GM19239 (cell line): ENCODE results near the gene TTLL3.
"Not testable (repeated sequence)": the region's sequence is repeated elsewhere in the genome, so short reads cannot be mapped to it uniquely, and the experiment has no call there.

ENCODE experiments used
- DNase-seq: peaks from one replicate; pipeline ENCODE4 v3.0.0; 2011; ENCODE audit warnings: low spot score; ENCODE audit not compliant: insufficient read length
- FAIRE-seq: peaks from 2 replicates; lab custom pipeline; 2011; peaks lifted over from hg19 to GRCh38; lab: Jason Lieb, UNC

Gene TTLL3

GRCh38 chr3:9809615-9810432 lies at the start of gene TTLL3:
Gene TTLL3 (plus strand): TSS chr3:9810262. CDS start chr3:9810662, 400 bp downstream.
- DNase-seq = peak; percentile 59
- peak; percentile 66 for FAIRE-seq

- no peak for DNase-seq
- FAIRE-seq = no peak
These were observed 49.1 kb upstream of the TTLL3 start for GRCh38 chr3:9760779-9761505.

- no peak for FAIRE-seq
- no peak for DNase-seq
These were observed 48.1 kb upstream of the TTLL3 start for GRCh38 chr3:9761919-9762318.

- DNase-seq (no peak), FAIRE-seq (no peak)
These were observed 47.2 kb upstream of the TTLL3 start for GRCh38 chr3:9762871-9763270.

- FAIRE-seq (no peak), DNase-seq (no peak)
These were observed 44.2 kb upstream of the TTLL3 start for GRCh38 chr3:9765865-9766264.

- FAIRE-seq (no peak), DNase-seq (no peak)
These were observed 42.6 kb upstream of the TTLL3 start for GRCh38 chr3:9767418-9767817.

- no peak for DNase-seq
- FAIRE-seq = no peak
These were observed 41.8 kb upstream of the TTLL3 start for GRCh38 chr3:9768141-9768775.

GRCh38 chr3:9769012-9769411 lies 41.0 kb upstream of the TTLL3 start:
- DNase-seq (no peak), FAIRE-seq (no peak)

- DNase-seq = peak; percentile 59
- FAIRE-seq = no peak
These were observed 40.4 kb upstream of the TTLL3 start, which contains the start of gene CAMK1 for GRCh38 chr3:9769426-9770275. Gene CAMK1 (minus strand): TSS chr3:9769947. CDS start chr3:9767749, 2,198 bp downstream.

- DNase-seq (no peak), FAIRE-seq (no peak)
These were observed 39.7 kb upstream of the TTLL3 start for GRCh38 chr3:9770276-9770812.

- not testable (repeated sequence) for DNase-seq, FAIRE-seq
These were observed 39.1 kb upstream of the TTLL3 start for GRCh38 chr3:9771007-9771406.

- no peak for DNase-seq
- FAIRE-seq = no peak
These were observed 33.0 kb upstream of the TTLL3 start for GRCh38 chr3:9776896-9777693.

GRCh38 chr3:9777694-9778021 lies 32.4 kb upstream of the TTLL3 start:
- FAIRE-seq = no peak
- no peak for DNase-seq

- FAIRE-seq (no peak), DNase-seq (no peak)
These were observed 31.7 kb upstream of the TTLL3 start for GRCh38 chr3:9778143-9779074.

GRCh38 chr3:9779075-9779593 lies 30.9 kb upstream of the TTLL3 start:
- no peak for DNase-seq
- no peak for FAIRE-seq

GRCh38 chr3:9779721-9780457 lies 30.2 kb upstream of the TTLL3 start:
- DNase-seq (no peak), FAIRE-seq (peak; percentile 60)

- FAIRE-seq (no peak), DNase-seq (no peak)
These were observed 29.6 kb upstream of the TTLL3 start for GRCh38 chr3:9780458-9780812.
